ENCODE results near the gene SOX4. TPM values are rescaled to one million over a fixed set of nuclear protein-coding genes. Genes with fewer than 3 reads are reported as not detected.
A peak's percentile ranks its signal among the peaks of the same experiment; 100 is the strongest.

The SOX4 gene
- total RNA-seq, 2 donors from 2014 or later: 45.1 to 47.0 TPM

DNA sequence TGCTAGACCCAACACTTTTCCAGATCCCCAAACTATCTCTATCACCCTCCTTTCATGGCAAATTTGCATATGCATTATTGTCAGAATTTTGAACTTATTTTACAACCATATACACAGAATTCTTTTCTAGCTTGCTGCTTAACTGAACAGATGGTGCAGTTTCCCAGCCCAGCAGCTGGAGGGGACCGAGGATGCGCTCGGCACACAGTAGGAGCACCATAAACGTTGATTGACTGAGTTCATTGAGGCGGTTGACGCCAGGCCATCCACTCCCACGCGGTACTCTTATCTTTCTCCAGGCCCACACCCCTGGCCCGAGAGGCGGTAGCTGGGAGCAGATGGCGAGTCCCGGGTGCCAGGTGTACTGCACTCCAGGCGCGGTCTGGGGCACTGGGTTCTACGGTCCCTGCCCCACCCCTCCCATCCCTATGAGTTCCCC is 6.8 kb upstream of the SOX4 start:
- TF ChIP-seq, protein P1, sequence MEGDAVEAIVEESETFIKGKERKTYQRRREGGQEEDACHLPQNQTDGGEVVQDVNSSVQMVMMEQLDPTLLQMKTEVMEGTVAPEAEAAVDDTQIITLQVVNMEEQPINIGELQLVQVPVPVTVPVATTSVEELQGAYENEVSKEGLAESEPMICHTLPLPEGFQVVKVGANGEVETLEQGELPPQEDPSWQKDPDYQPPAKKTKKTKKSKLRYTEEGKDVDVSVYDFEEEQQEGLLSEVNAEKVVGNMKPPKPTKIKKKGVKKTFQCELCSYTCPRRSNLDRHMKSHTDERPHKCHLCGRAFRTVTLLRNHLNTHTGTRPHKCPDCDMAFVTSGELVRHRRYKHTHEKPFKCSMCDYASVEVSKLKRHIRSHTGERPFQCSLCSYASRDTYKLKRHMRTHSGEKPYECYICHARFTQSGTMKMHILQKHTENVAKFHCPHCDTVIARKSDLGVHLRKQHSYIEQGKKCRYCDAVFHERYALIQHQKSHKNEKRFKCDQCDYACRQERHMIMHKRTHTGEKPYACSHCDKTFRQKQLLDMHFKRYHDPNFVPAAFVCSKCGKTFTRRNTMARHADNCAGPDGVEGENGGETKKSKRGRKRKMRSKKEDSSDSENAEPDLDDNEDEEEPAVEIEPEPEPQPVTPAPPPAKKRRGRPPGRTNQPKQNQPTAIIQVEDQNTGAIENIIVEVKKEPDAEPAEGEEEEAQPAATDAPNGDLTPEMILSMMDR (IDR thresholded peaks at IDR 0.05): no peak
- Histone ChIP-seq H3K9ac (ENCODE audit: low read depth in 2 of 2, low read length in 2 of 2) (peak overlapping the region; percentile 78 to 92), H3K4me3 (peak overlapping the region; percentile 71), H3K27me3 (no peaks in the 10 kb centered on the region), H3K4me1 (no peaks in the 10 kb centered on the region), H3K27ac (peak overlapping the region; percentile 92), H3K36me3 (no peaks in the 10 kb centered on the region), H3K9me3 (no peaks in the 10 kb centered on the region)
- peak; percentile 77 for DNase-seq
- intact Hi-C loops (cut with DNase I): loop anchor here (10.0 kb wide), 1 partner anchor 712 kb away; no protein-coding TSS in a partner anchor

DNA sequence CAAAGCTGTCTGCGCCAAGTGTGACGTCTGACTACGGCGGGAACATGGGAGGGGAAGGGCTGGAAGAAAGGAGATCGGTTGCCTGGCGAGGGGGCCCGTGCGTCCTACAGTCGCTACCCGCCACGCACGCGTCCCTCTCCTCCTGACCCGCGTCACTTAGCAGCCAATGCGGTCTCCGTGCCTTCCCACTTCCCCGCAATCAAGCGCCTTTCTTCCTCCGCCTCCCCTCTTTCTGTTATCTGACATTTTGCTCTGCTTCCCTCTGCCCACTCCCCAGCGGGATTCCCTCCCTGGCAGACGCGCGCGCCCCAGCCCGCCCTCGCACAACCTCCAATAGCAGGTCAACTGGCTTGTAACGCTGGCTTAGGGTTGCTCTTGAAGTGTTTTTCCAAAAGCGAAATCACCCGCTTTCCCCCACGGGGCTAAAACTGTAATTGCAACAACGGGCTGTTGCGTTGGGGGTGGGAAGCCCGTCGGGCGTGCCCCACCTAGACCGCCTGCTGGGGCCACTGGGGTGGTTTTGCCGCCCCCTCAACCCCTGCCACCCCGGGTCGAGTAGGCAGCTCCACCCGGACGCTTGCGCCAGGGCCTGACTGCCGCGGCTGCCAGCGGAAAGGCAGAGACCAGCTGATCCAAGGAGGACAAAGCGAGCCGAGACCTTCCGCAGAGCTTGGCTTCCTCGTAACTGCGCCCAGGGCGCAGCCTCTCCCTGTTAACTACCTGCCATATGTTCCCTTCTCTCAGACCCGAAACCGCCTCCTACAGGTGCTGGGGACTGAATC is 6.2 kb upstream of the SOX4 start:
- H3K4me1 ChIP-seq: no peaks in the 10 kb centered on the region
- H3K9me3 ChIP-seq: no peaks in the 10 kb centered on the region
- TF ChIP-seq, protein P1 (IDR thresholded peaks at IDR 0.05): no peak
- H3K36me3 ChIP-seq: no peaks in the 10 kb centered on the region
- peak overlapping the region; percentile 71 for H3K4me3 ChIP-seq
- peak; percentile 70 for DNase-seq
- no peaks in the 10 kb centered on the region for H3K27me3 ChIP-seq
- peak overlapping the region; percentile 78 to 92 for H3K9ac ChIP-seq (ENCODE audit: low read depth in 2 of 2, low read length in 2 of 2)
- H3K27ac ChIP-seq: peak overlapping the region; percentile 92
- intact Hi-C loops (cut with DNase I): loop anchor here (10.0 kb wide), 1 partner anchor 713 kb away; no protein-coding TSS in a partner anchor

- intact Hi-C loops (cut with DNase I): loop anchor here (2.0 to 10.0 kb wide), 2 partner anchors 713 to 1023 kb away; no protein-coding TSS in a partner anchor
- no peaks in the 10 kb centered on the region for H3K27me3 ChIP-seq
- no peaks in the 10 kb centered on the region for H3K4me1 ChIP-seq
- no peaks in the 10 kb centered on the region for H3K9me3 ChIP-seq
- no peaks in the 10 kb centered on the region for H3K36me3 ChIP-seq
- H3K4me3 ChIP-seq: peak overlapping the region; percentile 71
- peak overlapping the region; percentile 92 for H3K27ac ChIP-seq
- H3K9ac ChIP-seq (ENCODE audit: low read depth in 2 of 2, low read length in 2 of 2): peak overlapping the region; percentile 78 to 92
- TF ChIP-seq, protein P1 (IDR thresholded peaks at IDR 0.05): no peak
- DNase-seq: peak; percentile 72
These were observed 5.5 kb upstream of the SOX4 start for GRCh38 chr6:21587961-21588480.

- TF ChIP-seq, protein P1 (IDR thresholded peaks at IDR 0.05): no peak
- Histone ChIP-seq H3K27ac (peak overlapping the region; percentile 92), H3K27me3 (no peaks in the 10 kb centered on the region), H3K9me3 (no peaks in the 10 kb centered on the region), H3K4me3 (peak overlapping the region; percentile 71), H3K36me3 (no peaks in the 10 kb centered on the region), H3K4me1 (no peaks in the 10 kb centered on the region), H3K9ac (ENCODE audit: low read depth in 2 of 2, low read length in 2 of 2) (peak overlapping the region; percentile 78 to 92)
- DNase-seq: peak; percentile 71
- intact Hi-C loops (cut with DNase I): loop anchor here (2.0 to 10.0 kb wide), 2 partner anchors 714 to 1024 kb away; no protein-coding TSS in a partner anchor
These were observed 4.8 kb upstream of the SOX4 start for GRCh38 chr6:21588481-21589351.

Data from colonic mucosa (tissue), 4 donors.